ENCODE measurements around the gene MAPK1IP1L. TPM values are rescaled to one million over a fixed set of nuclear protein-coding genes. Genes with fewer than 3 reads are reported as not detected.

The MAPK1IP1L gene
- total RNA-seq, 2 experiments from 2014 or later: 78.2 to 83.4 TPM

GRCh38 chr14:55115861-55116245, 64.4 kb downstream of the MAPK1IP1L start:
- no peaks in the 10 kb centered on the region for H3K9me3 Mint-ChIP-seq

GRCh38 chr14:55116246-55117030, 65.0 kb downstream of the MAPK1IP1L start:
- CTCF ChIA-PET: no interaction called here
- no peaks in the 10 kb centered on the region for H3K9me3 Mint-ChIP-seq
- no peaks in the 10 kb centered on the region for H3K4me1 Mint-ChIP-seq (ENCODE audit: low read depth)
- intact Hi-C loops (cut with micrococcal nuclease): no loop called here
- H3K27me3 Mint-ChIP-seq (ENCODE audit: low read depth): no peaks in the 10 kb centered on the region
- H3K27ac Mint-ChIP-seq: no peak overlapping the region
- H3K36me3 Mint-ChIP-seq (ENCODE audit: low read depth): no peaks in the 10 kb centered on the region
- no peak for DNase-seq
- H3K4me3 Mint-ChIP-seq: no peak overlapping the region

More at GRCh38 chr14:55115861-55116245, 64.4 kb downstream of the MAPK1IP1L start:
- no peak overlapping the region for H3K4me3 Mint-ChIP-seq
- H3K27ac Mint-ChIP-seq: no peak overlapping the region
- DNase-seq: no peak
- H3K36me3 Mint-ChIP-seq (ENCODE audit: low read depth): no peaks in the 10 kb centered on the region
- no peaks in the 10 kb centered on the region for H3K27me3 Mint-ChIP-seq (ENCODE audit: low read depth)
- no peaks in the 10 kb centered on the region for H3K4me1 Mint-ChIP-seq (ENCODE audit: low read depth)
- CTCF ChIA-PET: no interaction called here
- intact Hi-C loops (cut with micrococcal nuclease): no loop called here

- CTCF ChIA-PET: interaction anchor here (0.6 kb wide), 1 partner anchor 90 kb away, joined by 3 read pairs; no protein-coding TSS in a partner anchor
- H3K36me3 Mint-ChIP-seq (ENCODE audit: low read depth): no peaks in the 10 kb centered on the region
- no peak overlapping the region for H3K4me3 Mint-ChIP-seq
- H3K27ac Mint-ChIP-seq: no peak overlapping the region
- intact Hi-C loops (cut with micrococcal nuclease): no loop called here
- no peak for DNase-seq
- H3K9me3 Mint-ChIP-seq: no peaks in the 10 kb centered on the region
- H3K27me3 Mint-ChIP-seq (ENCODE audit: low read depth): no peaks in the 10 kb centered on the region
- no peaks in the 10 kb centered on the region for H3K4me1 Mint-ChIP-seq (ENCODE audit: low read depth)
Observed at GRCh38 chr14:55117803-55118441, 66.5 kb downstream of the MAPK1IP1L start.

- H3K9me3 Mint-ChIP-seq: no peaks in the 10 kb centered on the region
- H3K27ac Mint-ChIP-seq: no peak overlapping the region
- no peaks in the 10 kb centered on the region for H3K27me3 Mint-ChIP-seq (ENCODE audit: low read depth)
- H3K4me3 Mint-ChIP-seq: no peak overlapping the region
- H3K4me1 Mint-ChIP-seq (ENCODE audit: low read depth): no peaks in the 10 kb centered on the region
- DNase-seq: no peak
- no peaks in the 10 kb centered on the region for H3K36me3 Mint-ChIP-seq (ENCODE audit: low read depth)
- CTCF ChIA-PET: interaction anchor here (0.6 kb wide), 1 partner anchor 90 kb away, joined by 3 read pairs; no protein-coding TSS in a partner anchor
- intact Hi-C loops (cut with micrococcal nuclease): no loop called here
Observed at GRCh38 chr14:55118761-55119160, 67.3 kb downstream of the MAPK1IP1L start.

Other genes starting within 250 kb of the MAPK1IP1L start
- 10 to 100 TPM; 56.8 to 57.3 TPM for gene GCH1, start 148.8 kb upstream of the MAPK1IP1L start, total RNA-seq
- 10 to 100 TPM; 61.1 to 62.9 TPM for gene WDHD1, start 24.5 kb upstream of the MAPK1IP1L start, total RNA-seq
- 10 to 100 TPM; 17.7 to 17.9 TPM for gene SOCS4, start 24.4 kb upstream of the MAPK1IP1L start, total RNA-seq
- gene LGALS3, start 77.6 kb downstream of the MAPK1IP1L start, total RNA-seq: 1 to 10 TPM; 1.1 to 1.3 TPM
- gene DLGAP5, start 139.9 kb downstream of the MAPK1IP1L start, total RNA-seq: 100 to 1,000 TPM; 117 to 120 TPM
- 10 to 100 TPM; 17.4 to 17.7 TPM for gene FBXO34, start 219.8 kb downstream of the MAPK1IP1L start, total RNA-seq